GM12878 (cell line): ENCODE measurements around the gene IFIT3. TPM values are rescaled to one million over a fixed set of nuclear protein-coding genes. Genes with fewer than 3 reads are reported as not detected.

Source experiments
- ATAC-seq: fragments of 200-7000 bp; cut with Tn5 transposase; 3 replicates; pipeline ENCODE4 v1.9.1; 2020; ENCODE audit warnings: mild to moderate bottlenecking, moderate library complexity
- BruUV-seq: library from RNA; stranded (reverse); fragments of 400-500 nt; replicated peaks from 2 replicates; lab custom pipeline; 2021; lab: Mats Ljungman, UMichigan
- CTCF ChIA-PET: fragments of 300-600 bp; sonication (Branson Sonifier 250); formaldehyde crosslinking; extraction: SDS; loops from one replicate; lab custom pipeline; 2021; ENCODE audit warnings: inconsistent platforms; lab: Yijun Ruan, JAX
- POLR2A ChIA-PET: fragments of 350-600 bp; formaldehyde crosslinking; extraction: SDS; loops from one replicate; lab custom pipeline; 2021; ENCODE audit warnings: inconsistent platforms; lab: Charles Lee
- RAD21 ChIA-PET: fragments of 300-600 bp; sonication (Branson Sonifier 250); formaldehyde crosslinking; loops from one replicate; lab custom pipeline; 2023; ENCODE audit warnings: antibody characterized with exemption; ENCODE audit not compliant: unreplicated experiment; lab: Charles Lee
- SMC1A ChIA-PET: fragments of 300-600 bp; sonication (Branson Sonifier 250); formaldehyde crosslinking; loops from one replicate; lab custom pipeline; 2023; ENCODE audit not compliant: unreplicated experiment, uncharacterized antibody; lab: Charles Lee
- DNase-seq: peaks from one replicate; pipeline ENCODE4 v3.0.0-alpha.2; 2011; ENCODE audit warnings: low read depth, low spot score
- FAIRE-seq: peaks from 3 replicates; lab custom pipeline; 2011; peaks lifted over from hg19 to GRCh38; lab: Jason Lieb, UNC
- H2AFZ ChIP-seq: 2 replicates; pipeline ENCODE4 v1.6.0; 2011; ENCODE audit warnings: low read depth, low read length, control low read depth; ENCODE audit not compliant: control insufficient read depth
- H3K27ac ChIP-seq: 2 replicates; pipeline ENCODE4 v1.5.1; 2011; ENCODE audit warnings: control low read depth; ENCODE audit not compliant: control insufficient read depth, insufficient read depth
- H3K27me3 ChIP-seq, 2 experiments: replicated peaks in 1 of 2; 2 replicates each; pipeline versions ENCODE4 v1.6.0 to v1.6.1; 2011; ENCODE audit warnings: low read length in 1 of 2; ENCODE audit not compliant: control insufficient read depth in 2 of 2, insufficient read depth in 2 of 2
- H3K36me3 ChIP-seq, 2 experiments: 2 replicates each; pipeline ENCODE4 v1.5.1; 2011; ENCODE audit warnings: low read length in 1 of 2; ENCODE audit not compliant: control insufficient read depth in 2 of 2, insufficient read depth in 2 of 2
- H3K4me1 ChIP-seq: 2 replicates; pipeline ENCODE4 v1.6.1; 2011; ENCODE audit warnings: mild to moderate bottlenecking, low read length, moderate library complexity, mixed read lengths; ENCODE audit not compliant: control insufficient read depth, insufficient read depth
- H3K4me2 ChIP-seq: 2 replicates; pipeline ENCODE4 v1.6.0; 2011; ENCODE audit warnings: control low read depth; ENCODE audit not compliant: control insufficient read depth, insufficient read depth
- H3K4me3 ChIP-seq: fragments of 200-600 bp; sonication (generic); 2 replicates; pipeline ENCODE4 v1.5.1; 2016
- H3K79me2 ChIP-seq: 2 replicates; pipeline ENCODE4 v1.6.0; 2011; ENCODE audit warnings: low read length; ENCODE audit not compliant: control insufficient read depth, insufficient read depth
- H3K9ac ChIP-seq: 2 replicates; pipeline ENCODE4 v1.8.0; 2011; ENCODE audit warnings: low read length, control low read depth, mixed read lengths; ENCODE audit not compliant: control insufficient read depth, insufficient read depth
- H3K9me3 ChIP-seq: replicated peaks from 3 replicates; pipeline ENCODE4 v1.5.1; 2011; ENCODE audit warnings: mild to moderate bottlenecking, low read length; ENCODE audit not compliant: control insufficient read depth, insufficient read depth
- H4K20me1 ChIP-seq: 2 replicates; pipeline ENCODE4 v1.6.0; 2011; ENCODE audit not compliant: control insufficient read depth, insufficient read depth
- ELK1 ChIP-seq: IDR thresholded peaks from 2 replicates; pipeline ENCODE4 v1.6.1; 2012; ENCODE audit warnings: low read depth, low read length, improper control_type of control experiment
- ETV6 ChIP-seq, 2 experiments: fragments of 450-650 bp in 1 of 2; IDR thresholded peaks in 1 of 2; conservative IDR thresholded peaks in 1 of 2; 2 replicates each; pipeline ENCODE4 v1.6.1; 2014; ENCODE audit warnings: antibody characterized with exemption in 1 of 2, borderline replicate concordance in 1 of 2, low read depth in 1 of 2, mild to moderate bottlenecking in 1 of 2, moderate library complexity in 1 of 2
- NR2C1 ChIP-seq: fragments of 450-650 bp; IDR thresholded peaks from 2 replicates; pipeline ENCODE4 v1.6.1; 2017; ENCODE audit warnings: antibody characterized with exemption, mild to moderate bottlenecking, moderate library complexity
- SKIL ChIP-seq: fragments of 450-650 bp; IDR thresholded peaks from 2 replicates; pipeline ENCODE4 v1.6.1; 2017; ENCODE audit warnings: mild to moderate bottlenecking, low read depth, inconsistent platforms; ENCODE audit not compliant: poor library complexity, severe bottlenecking
- in situ Hi-C: fragments of 300-500 bp; cut with MboI; formaldehyde crosslinking; loops from 9 replicates; pipeline ENCODE4 v1.14.3; 2018; ENCODE audit warnings: mixed read lengths
- intact Hi-C: fragments of 100-400 bp; cut with micrococcal nuclease; formaldehyde crosslinking; loops from one replicate; pipeline ENCODE4 v1.14.2; 2022; ENCODE audit not compliant: unreplicated experiment
- polyA plus RNA-seq, 11 experiments: library from polyadenylated mRNA; depleted of rRNA in 4 of 11; unstranded in 6 of 11; stranded (reverse) in 5 of 11; fragments of >200 nt; fragmentation: Nextera tagmentation in 4 of 11; fragmentation: Illumina TruSeq in 1 of 11; extraction: Ambion mirVana in 4 of 11; extraction: Trizol in 1 of 11; gene quantifications; 1 replicate in 1 of 11; 2 replicates in 10 of 11; pipeline versions ENCODE4 v1.2.1 to v1.2.3, GENCODE V29; 2011 to 2016; ENCODE audit warnings: inconsistent platforms in 2 of 11, missing spikeins in 2 of 11, low read depth in 1 of 11
- total RNA-seq, 4 experiments: library from RNA; depleted of rRNA in 3 of 4; stranded (reverse); fragments of >200 nt in 3 of 4; fragmentation: Illumina TruSeq in 1 of 4; extraction: Trizol in 1 of 4; gene quantifications; 2 replicates each; pipeline versions ENCODE4 v1.2.1 to v1.2.3, GENCODE V29; 2013 to 2021
- TF ChIP-seq, protein P1 (sequence below): fragments of 450-650 bp; IDR thresholded peaks from 2 replicates; pipeline ENCODE4 v1.6.1; 2017; ENCODE audit warnings: mild to moderate bottlenecking
- TF ChIP-seq, protein P2 (sequence below): fragments of 450-650 bp; IDR thresholded peaks from 2 replicates; pipeline ENCODE4 v1.6.1; 2017; ENCODE audit warnings: antibody characterized with exemption, mild to moderate bottlenecking, moderate library complexity
- TF ChIP-seq, protein P3 (sequence below): fragments of 450-650 bp; IDR thresholded peaks from 2 replicates; pipeline ENCODE4 v1.6.1; 2018; ENCODE audit warnings: borderline replicate concordance, mild to moderate bottlenecking; ENCODE audit not compliant: partially characterized antibody

IFIT3 gene
- total and polyA plus RNA-seq, 10 of the 15 experiments (the other 5 are each of a cell fraction or from before 2014, with no cell fraction given), result 27.0 to 70.2 (median 51.1) TPM

GRCh38 chr10:89374713-89375141 is 46.9 kb downstream of the IFIT3 start:
- H3K27ac ChIP-seq, result no peak overlapping the region
- H3K9ac ChIP-seq, result no peak overlapping the region
- no peak overlapping the region for H3K4me3 ChIP-seq
- FAIRE-seq (no peak), ATAC-seq (no peak), DNase-seq (no peak)
- intact Hi-C loops, result no loop called here
- no peaks in the 10 kb centered on the region for H3K9me3 ChIP-seq
- in situ Hi-C loops, result no loop called here
- H2AFZ ChIP-seq, result no peak overlapping the region
- no peaks in the 10 kb centered on the region for H3K4me1 ChIP-seq
- ChIA-PET CTCF (interaction anchor here (0.8 to 1.0 kb wide), 2 partner anchors 14 to 157 kb away, joined by 3 to 4 read pairs; no protein-coding TSS in a partner anchor), RAD21 (no interaction called here), POLR2A (no interaction called here), SMC1A (no interaction called here)
- no peaks in the 10 kb centered on the region for H4K20me1 ChIP-seq
- H3K4me2 ChIP-seq, result no peak overlapping the region
- H3K27me3 ChIP-seq, result no peaks in the 10 kb centered on the region
- H3K36me3 ChIP-seq, result no peaks in the 10 kb centered on the region
- BruUV-seq, result no TSS peak
- TF ChIP-seq NR2C1 (no peak), ELK1 (no peak), SKIL (no peak), ETV6 (conservative IDR thresholded peaks at IDR 0.05 in 1 of 2, IDR thresholded peaks at IDR 0.05 in 1 of 2; ENCODE audit: borderline replicate concordance in 1 of 2, low read depth in 1 of 2) (no peak)
- TF ChIP-seq, protein P1, sequence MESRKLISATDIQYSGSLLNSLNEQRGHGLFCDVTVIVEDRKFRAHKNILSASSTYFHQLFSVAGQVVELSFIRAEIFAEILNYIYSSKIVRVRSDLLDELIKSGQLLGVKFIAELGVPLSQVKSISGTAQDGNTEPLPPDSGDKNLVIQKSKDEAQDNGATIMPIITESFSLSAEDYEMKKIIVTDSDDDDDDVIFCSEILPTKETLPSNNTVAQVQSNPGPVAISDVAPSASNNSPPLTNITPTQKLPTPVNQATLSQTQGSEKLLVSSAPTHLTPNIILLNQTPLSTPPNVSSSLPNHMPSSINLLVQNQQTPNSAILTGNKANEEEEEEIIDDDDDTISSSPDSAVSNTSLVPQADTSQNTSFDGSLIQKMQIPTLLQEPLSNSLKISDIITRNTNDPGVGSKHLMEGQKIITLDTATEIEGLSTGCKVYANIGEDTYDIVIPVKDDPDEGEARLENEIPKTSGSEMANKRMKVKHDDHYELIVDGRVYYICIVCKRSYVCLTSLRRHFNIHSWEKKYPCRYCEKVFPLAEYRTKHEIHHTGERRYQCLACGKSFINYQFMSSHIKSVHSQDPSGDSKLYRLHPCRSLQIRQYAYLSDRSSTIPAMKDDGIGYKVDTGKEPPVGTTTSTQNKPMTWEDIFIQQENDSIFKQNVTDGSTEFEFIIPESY, result no peak
- TF ChIP-seq, protein P2, sequence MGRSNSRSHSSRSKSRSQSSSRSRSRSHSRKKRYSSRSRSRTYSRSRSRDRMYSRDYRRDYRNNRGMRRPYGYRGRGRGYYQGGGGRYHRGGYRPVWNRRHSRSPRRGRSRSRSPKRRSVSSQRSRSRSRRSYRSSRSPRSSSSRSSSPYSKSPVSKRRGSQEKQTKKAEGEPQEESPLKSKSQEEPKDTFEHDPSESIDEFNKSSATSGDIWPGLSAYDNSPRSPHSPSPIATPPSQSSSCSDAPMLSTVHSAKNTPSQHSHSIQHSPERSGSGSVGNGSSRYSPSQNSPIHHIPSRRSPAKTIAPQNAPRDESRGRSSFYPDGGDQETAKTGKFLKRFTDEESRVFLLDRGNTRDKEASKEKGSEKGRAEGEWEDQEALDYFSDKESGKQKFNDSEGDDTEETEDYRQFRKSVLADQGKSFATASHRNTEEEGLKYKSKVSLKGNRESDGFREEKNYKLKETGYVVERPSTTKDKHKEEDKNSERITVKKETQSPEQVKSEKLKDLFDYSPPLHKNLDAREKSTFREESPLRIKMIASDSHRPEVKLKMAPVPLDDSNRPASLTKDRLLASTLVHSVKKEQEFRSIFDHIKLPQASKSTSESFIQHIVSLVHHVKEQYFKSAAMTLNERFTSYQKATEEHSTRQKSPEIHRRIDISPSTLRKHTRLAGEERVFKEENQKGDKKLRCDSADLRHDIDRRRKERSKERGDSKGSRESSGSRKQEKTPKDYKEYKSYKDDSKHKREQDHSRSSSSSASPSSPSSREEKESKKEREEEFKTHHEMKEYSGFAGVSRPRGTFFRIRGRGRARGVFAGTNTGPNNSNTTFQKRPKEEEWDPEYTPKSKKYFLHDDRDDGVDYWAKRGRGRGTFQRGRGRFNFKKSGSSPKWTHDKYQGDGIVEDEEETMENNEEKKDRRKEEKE, result no peak
- TF ChIP-seq, protein P3, sequence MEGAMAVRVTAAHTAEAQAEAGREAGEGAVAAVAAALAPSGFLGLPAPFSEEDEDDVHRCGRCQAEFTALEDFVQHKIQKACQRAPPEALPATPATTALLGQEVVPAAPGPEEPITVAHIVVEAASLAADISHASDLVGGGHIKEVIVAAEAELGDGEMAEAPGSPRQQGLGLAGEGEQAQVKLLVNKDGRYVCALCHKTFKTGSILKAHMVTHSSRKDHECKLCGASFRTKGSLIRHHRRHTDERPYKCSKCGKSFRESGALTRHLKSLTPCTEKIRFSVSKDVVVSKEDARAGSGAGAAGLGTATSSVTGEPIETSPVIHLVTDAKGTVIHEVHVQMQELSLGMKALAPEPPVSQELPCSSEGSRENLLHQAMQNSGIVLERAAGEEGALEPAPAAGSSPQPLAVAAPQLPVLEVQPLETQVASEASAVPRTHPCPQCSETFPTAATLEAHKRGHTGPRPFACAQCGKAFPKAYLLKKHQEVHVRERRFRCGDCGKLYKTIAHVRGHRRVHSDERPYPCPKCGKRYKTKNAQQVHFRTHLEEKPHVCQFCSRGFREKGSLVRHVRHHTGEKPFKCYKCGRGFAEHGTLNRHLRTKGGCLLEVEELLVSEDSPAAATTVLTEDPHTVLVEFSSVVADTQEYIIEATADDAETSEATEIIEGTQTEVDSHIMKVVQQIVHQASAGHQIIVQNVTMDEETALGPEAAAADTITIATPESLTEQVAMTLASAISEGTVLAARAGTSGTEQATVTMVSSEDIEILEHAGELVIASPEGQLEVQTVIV, result no peak
- H3K79me2 ChIP-seq, result no peaks in the 10 kb centered on the region
